Vagina (tissue), 2 donors: ENCODE data around the gene ADCY5. TPM values are rescaled to one million over a fixed set of nuclear protein-coding genes. Genes with fewer than 3 reads are reported as not detected.

ENCODE experiments used
- DNase-seq, 2 donors: peaks; one replicate each; pipeline ENCODE4 v3.0.0-alpha.2; 2017; ENCODE audit errors: extremely low spot score in 2 of 2
- H3K27ac ChIP-seq: fragments of 200-600 bp; sonication (generic); one replicate; pipeline ENCODE4 v1.5.1; 2019
- H3K27me3 ChIP-seq: fragments of 200-600 bp; sonication (generic); one replicate; pipeline ENCODE4 v1.5.1; 2019
- H3K36me3 ChIP-seq, 2 donors: fragments of 200-600 bp; sonication (generic); one replicate each; pipeline ENCODE4 v1.5.1; 2017 to 2019
- H3K4me1 ChIP-seq: fragments of 200-600 bp; sonication (generic); one replicate; pipeline ENCODE4 v1.5.1; 2019
- H3K4me3 ChIP-seq, 2 donors: fragments of 200-600 bp; sonication (generic); 1 replicate in 1 of 2; 2 replicates in 1 of 2; pipeline ENCODE4 v1.5.1; 2016 to 2019
- H3K9me3 ChIP-seq: fragments of 200-600 bp; sonication (generic); one replicate; pipeline ENCODE4 v1.5.1; 2019
- POLR2A ChIP-seq, 2 donors: fragments of 450-650 bp; IDR thresholded peaks; one replicate each; pipeline ENCODE4 v1.6.1; 2017; ENCODE audit warnings: antibody characterized with exemption in 2 of 2, mild to moderate bottlenecking in 2 of 2, moderate library complexity in 2 of 2
- POLR2AphosphoS5 ChIP-seq, 2 donors: sonication (generic); formaldehyde crosslinking; IDR thresholded peaks; one replicate each; pipeline ENCODE4 v1.9.0; 2017; ENCODE audit warnings: antibody characterized with exemption in 2 of 2, mild to moderate bottlenecking in 2 of 2, low read depth in 1 of 2; ENCODE audit not compliant: insufficient read depth in 1 of 2
- intact Hi-C: fragments of 100-400 bp; cut with DNase I; formaldehyde crosslinking; loops from one replicate; pipeline ENCODE4 v1.15.1; 2023
- total RNA-seq: library from RNA; depleted of rRNA; stranded (reverse); fragments of >200 nt; gene quantifications from one replicate; pipeline ENCODE4 v1.2.3, GENCODE V29; 2016
- TF ChIP-seq, protein P1 (sequence below), 3 experiments: fragments of 450-650 bp in 2 of 3; fragments of 200-600 bp in 1 of 3; sonication (generic) in 1 of 3; IDR thresholded peaks; one replicate each; pipeline ENCODE4 v1.5.1; 2017 to 2019; ENCODE audit warnings: antibody characterized with exemption in 3 of 3, mild to moderate bottlenecking in 2 of 3, moderate library complexity in 2 of 3

Gene ADCY5
- total RNA-seq, 1 donor from 2014 or later: 16.7 TPM

DNA sequence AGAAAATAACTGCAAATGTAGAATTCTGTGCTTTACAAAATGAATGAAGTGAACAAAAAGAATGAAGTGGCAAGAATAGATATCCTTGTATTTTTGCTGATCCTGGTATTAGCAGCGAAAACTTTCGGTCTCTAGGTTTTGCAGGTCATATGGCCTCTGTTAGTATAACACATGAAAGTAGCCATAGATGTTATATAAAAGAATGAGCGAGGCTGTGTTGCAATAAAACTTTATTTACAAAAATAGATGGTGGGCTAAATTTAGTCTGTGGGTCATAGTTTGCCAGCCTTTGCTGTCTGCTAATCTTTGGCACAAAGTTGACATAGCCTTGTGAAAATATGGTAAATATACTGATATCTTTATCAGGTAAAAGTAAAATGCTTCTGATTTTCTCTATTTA, 212.0 kb downstream of the ADCY5 start:
- no peak for DNase-seq
- no peaks in the 10 kb centered on the region for H3K4me1 ChIP-seq
- H3K27ac ChIP-seq: no peak overlapping the region
- peaks cover 0 to 20% of the 10 kb centered on the region in 2 donors for H3K36me3 ChIP-seq
- no peaks in the 10 kb centered on the region for H3K9me3 ChIP-seq
- no peaks in the 10 kb centered on the region for H3K27me3 ChIP-seq
- no peak overlapping the region for H3K4me3 ChIP-seq
- TF ChIP-seq, protein P1, sequence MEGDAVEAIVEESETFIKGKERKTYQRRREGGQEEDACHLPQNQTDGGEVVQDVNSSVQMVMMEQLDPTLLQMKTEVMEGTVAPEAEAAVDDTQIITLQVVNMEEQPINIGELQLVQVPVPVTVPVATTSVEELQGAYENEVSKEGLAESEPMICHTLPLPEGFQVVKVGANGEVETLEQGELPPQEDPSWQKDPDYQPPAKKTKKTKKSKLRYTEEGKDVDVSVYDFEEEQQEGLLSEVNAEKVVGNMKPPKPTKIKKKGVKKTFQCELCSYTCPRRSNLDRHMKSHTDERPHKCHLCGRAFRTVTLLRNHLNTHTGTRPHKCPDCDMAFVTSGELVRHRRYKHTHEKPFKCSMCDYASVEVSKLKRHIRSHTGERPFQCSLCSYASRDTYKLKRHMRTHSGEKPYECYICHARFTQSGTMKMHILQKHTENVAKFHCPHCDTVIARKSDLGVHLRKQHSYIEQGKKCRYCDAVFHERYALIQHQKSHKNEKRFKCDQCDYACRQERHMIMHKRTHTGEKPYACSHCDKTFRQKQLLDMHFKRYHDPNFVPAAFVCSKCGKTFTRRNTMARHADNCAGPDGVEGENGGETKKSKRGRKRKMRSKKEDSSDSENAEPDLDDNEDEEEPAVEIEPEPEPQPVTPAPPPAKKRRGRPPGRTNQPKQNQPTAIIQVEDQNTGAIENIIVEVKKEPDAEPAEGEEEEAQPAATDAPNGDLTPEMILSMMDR (IDR thresholded peaks at IDR 0.05): no peak
- TF ChIP-seq POLR2A (IDR thresholded peaks at IDR 0.05) (no peak), POLR2AphosphoS5 (IDR thresholded peaks at IDR 0.05; ENCODE audit: insufficient read depth in 1 of 2, low read depth in 1 of 2) (no peak)
- intact Hi-C loops: no loop called here

Other genes starting within 250 kb of the ADCY5 start
- gene SEC22A, start 247.1 kb downstream of the ADCY5 start, total RNA-seq: 17.7 TPM
- gene HACD2, start 136.0 kb upstream of the ADCY5 start, total RNA-seq: 26.3 TPM